Liver (tissue), 9 donors: ENCODE data around the gene PTPN4. TPM values are rescaled to one million over a fixed set of nuclear protein-coding genes. Genes with fewer than 3 reads are reported as not detected.

Experiments
- DNase-seq: peaks from one replicate; pipeline ENCODE4 v3.0.0-alpha.2; 2017; ENCODE audit warnings: low spot score
- H3K27ac ChIP-seq, 2 donors: one replicate each; pipeline ENCODE4 v1.7.0; 2013; ENCODE audit warnings: inconsistent platforms in 2 of 2, low read length in 2 of 2, control low read depth in 1 of 2, low read depth in 1 of 2, mild to moderate bottlenecking in 1 of 2
- H3K27me3 ChIP-seq, 4 donors: one replicate each; pipeline versions ENCODE4 v1.6.1 to v1.7.0; 2013; ENCODE audit warnings: low read length in 3 of 4, inconsistent platforms in 1 of 4, mild to moderate bottlenecking in 1 of 4, moderate library complexity in 1 of 4; ENCODE audit not compliant: control insufficient read depth in 4 of 4, insufficient read depth in 4 of 4
- H3K36me3 ChIP-seq, 4 donors: one replicate each; pipeline versions ENCODE4 v1.6.1 to v1.7.0; 2013; ENCODE audit warnings: low read length in 3 of 4, mild to moderate bottlenecking in 3 of 4, low read depth in 1 of 4, moderate library complexity in 1 of 4; ENCODE audit not compliant: control insufficient read depth in 4 of 4, insufficient read depth in 3 of 4
- H3K4me1 ChIP-seq, 4 donors: one replicate each; pipeline versions ENCODE4 v1.6.1 to v1.7.0; 2013; ENCODE audit warnings: low read length in 3 of 4, mild to moderate bottlenecking in 3 of 4, moderate library complexity in 1 of 4; ENCODE audit not compliant: control insufficient read depth in 4 of 4, insufficient read depth in 4 of 4
- H3K4me3 ChIP-seq, 3 donors: one replicate each; pipeline versions ENCODE4 v1.6.1 to v1.7.0; 2013; ENCODE audit warnings: low read length in 3 of 3, control low read depth in 1 of 3, low read depth in 1 of 3, mild to moderate bottlenecking in 1 of 3
- H3K9ac ChIP-seq, 2 donors: one replicate each; pipeline ENCODE4 v1.7.0; 2013; ENCODE audit warnings: low read length in 2 of 2, mild to moderate bottlenecking in 2 of 2, moderate library complexity in 2 of 2, control low read depth in 1 of 2, low read depth in 1 of 2
- H3K9me3 ChIP-seq, 4 donors: one replicate each; pipeline versions ENCODE4 v1.6.1 to v1.7.0; 2013; ENCODE audit warnings: low read length in 3 of 4; ENCODE audit not compliant: control insufficient read depth in 4 of 4
- ATF3 ChIP-seq: IDR thresholded peaks from 2 replicates; pipeline ENCODE4 v1.6.1; 2016; ENCODE audit warnings: antibody characterized with exemption
- CTCF ChIP-seq: fragments of 150-350 bp; IDR thresholded peaks from 2 replicates; pipeline ENCODE4 v1.5.1; 2017; ENCODE audit warnings: improper control_type of control experiment, low read depth, low read length; ENCODE audit not compliant: missing input control
- EGR1 ChIP-seq, 2 donors: IDR thresholded peaks; 2 replicates each; pipeline ENCODE4 v1.6.1; 2016 to 2018; ENCODE audit warnings: antibody characterized with exemption in 2 of 2, low read depth in 2 of 2
- FOXA1 ChIP-seq: IDR thresholded peaks from 2 replicates; pipeline ENCODE4 v1.6.1; 2016; ENCODE audit warnings: antibody characterized with exemption
- FOXA2 ChIP-seq: IDR thresholded peaks from 2 replicates; pipeline ENCODE4 v1.6.1; 2016; ENCODE audit warnings: antibody characterized with exemption
- GABPA ChIP-seq, 2 donors: IDR thresholded peaks in 1 of 2; conservative IDR thresholded peaks in 1 of 2; 2 replicates each; pipeline ENCODE4 v1.6.1; 2016; ENCODE audit warnings: antibody characterized with exemption in 2 of 2, mild to moderate bottlenecking in 1 of 2, moderate library complexity in 1 of 2
- HNF4A ChIP-seq, 2 donors: conservative IDR thresholded peaks; 2 replicates each; pipeline ENCODE4 v1.6.1; 2016; ENCODE audit warnings: antibody characterized with exemption in 2 of 2, mild to moderate bottlenecking in 2 of 2
- HNF4G ChIP-seq: IDR thresholded peaks from 2 replicates; pipeline ENCODE4 v1.6.1; 2016; ENCODE audit warnings: antibody characterized with exemption
- JUND ChIP-seq, 2 donors: IDR thresholded peaks; 2 replicates each; pipeline ENCODE4 v1.6.1; 2016; ENCODE audit warnings: antibody characterized with exemption in 2 of 2
- MAX ChIP-seq: IDR thresholded peaks from 2 replicates; pipeline ENCODE4 v1.6.1; 2016; ENCODE audit warnings: antibody characterized with exemption
- NR2F2 ChIP-seq: IDR thresholded peaks from 2 replicates; pipeline ENCODE4 v1.6.1; 2016; ENCODE audit warnings: antibody characterized with exemption
- RAD21 ChIP-seq, 2 donors: IDR thresholded peaks; 2 replicates each; pipeline ENCODE4 v1.6.1; 2016; ENCODE audit warnings: antibody characterized with exemption in 2 of 2, mild to moderate bottlenecking in 2 of 2
- REST ChIP-seq: IDR thresholded peaks from 2 replicates; pipeline ENCODE4 v1.6.1; 2016; ENCODE audit warnings: antibody characterized with exemption, mild to moderate bottlenecking
- RXRA ChIP-seq, 2 donors: IDR thresholded peaks; 2 replicates each; pipeline ENCODE4 v1.6.1; 2017 to 2018; ENCODE audit warnings: antibody characterized with exemption in 2 of 2, mild to moderate bottlenecking in 1 of 2
- SP1 ChIP-seq: IDR thresholded peaks from 2 replicates; pipeline ENCODE4 v1.6.1; 2018; ENCODE audit warnings: antibody characterized with exemption, mild to moderate bottlenecking
- TAF1 ChIP-seq: conservative IDR thresholded peaks from 2 replicates; pipeline ENCODE4 v1.6.1; 2016; ENCODE audit warnings: antibody characterized with exemption, mild to moderate bottlenecking
- YY1 ChIP-seq: IDR thresholded peaks from 2 replicates; pipeline ENCODE4 v1.6.1; 2016; ENCODE audit warnings: antibody characterized with exemption, mild to moderate bottlenecking
- ZBTB33 ChIP-seq: IDR thresholded peaks from 2 replicates; pipeline ENCODE4 v1.6.1; 2016; ENCODE audit warnings: antibody characterized with exemption
- WGBS: extraction: QIAGEN DNeasy Blood & Tissue Kit; methylation state at CpG from one replicate; pipeline ENCODE4 v1.1.7; 2013; 5-methylcytosine and 5-hydroxymethylcytosine counted together
- polyA plus RNA-seq, 2 donors: library from polyadenylated mRNA; stranded (reverse) in 1 of 2; unstranded in 1 of 2; fragments of 200-250 nt in 1 of 2; fragments of >200 nt in 1 of 2; fragmentation: Nextera tagmentation in 1 of 2; extraction: Ambion mirVana in 1 of 2; gene quantifications; one replicate each; pipeline versions ENCODE4 v1.2.1 to v1.2.3, GENCODE V29; 2013 to 2015
- total RNA-seq, 2 donors: library from RNA; depleted of rRNA; stranded (reverse); fragments of >200 nt; gene quantifications; one replicate each; pipeline ENCODE4 v1.2.3, GENCODE V29; 2014
- donor health status: healthy.
- donor health status: healthy.
- donor health status: healthy.
- donor health status: healthy.
- donor health status: healthy.

Gene PTPN4
- total and polyA plus RNA-seq, 4 donors, result 4.2 to 34.6 (median 9.5) TPM

GRCh38 chr2:119710281-119710680 is 49.4 kb upstream of the PTPN4 start:
- H3K9me3 ChIP-seq, result no peaks in the 10 kb centered on the region
- H3K9ac ChIP-seq, result no peak overlapping the region
- H3K27me3 ChIP-seq, result no peaks in the 10 kb centered on the region
- no peak for DNase-seq
- no peak for TF ChIP-seq TAF1
- TF ChIP-seq ZBTB33, result no peak
- TF ChIP-seq FOXA1, result no peak
- TF ChIP-seq RAD21 (IDR thresholded peaks at IDR 0.05), result no peak
- no peak for TF ChIP-seq HNF4A (conservative IDR thresholded peaks at IDR 0.05)
- no peak for TF ChIP-seq EGR1 (IDR thresholded peaks at IDR 0.05; ENCODE audit: low read depth in 2 of 2)
- no peak for TF ChIP-seq NR2F2
- TF ChIP-seq ATF3, result no peak
- TF ChIP-seq REST, result no peak
- TF ChIP-seq GABPA (IDR thresholded peaks at IDR 0.05 in 1 of 2, conservative IDR thresholded peaks at IDR 0.05 in 1 of 2), result no peak
- TF ChIP-seq CTCF, result no peak
- TF ChIP-seq RXRA (IDR thresholded peaks at IDR 0.05), result no peak
- no peak for TF ChIP-seq MAX
- no peak for TF ChIP-seq SP1
- no peak for TF ChIP-seq JUND (IDR thresholded peaks at IDR 0.05)
- TF ChIP-seq YY1, result no peak
- no peak for TF ChIP-seq FOXA2
- no peak for TF ChIP-seq HNF4G
- H3K4me3 ChIP-seq, result no peak overlapping the region
- WGBS, result 91% methylated on average over 8 of the region's 8 CpGs
- no peak overlapping the region for H3K27ac ChIP-seq
- no peaks in the 10 kb centered on the region for H3K36me3 ChIP-seq
- H3K4me1 ChIP-seq, result no peaks in the 10 kb centered on the region
